HG03442 (cell line): ENCODE data around the gene ADAM33.

Experiments used
- ATAC-seq: cut with Tn5 transposase; IDR thresholded peaks from one replicate; pipeline ENCODE4 v1.9.1; 2021; ENCODE audit warnings: mild to moderate bottlenecking, moderate library complexity; ENCODE audit not compliant: unreplicated experiment

The ADAM33 gene

GRCh38 chr20:3681931-3682781, at the start of gene ADAM33:
ADAM33 (minus strand) TSS chr20:3682010; CDS start chr20:3682004, 6 bp downstream.
- ATAC-seq, result no peak

GRCh38 chr20:3730803-3731672, 49.2 kb upstream of the ADAM33 start:
- ATAC-seq, result no peak

- no peak for ATAC-seq
These were observed 48.2 kb upstream of the ADAM33 start for GRCh38 chr20:3729811-3730540.

- no peak for ATAC-seq
These were observed 47.6 kb upstream of the ADAM33 start for GRCh38 chr20:3729378-3729777.

- no peak for ATAC-seq
These were observed 47.1 kb upstream of the ADAM33 start for GRCh38 chr20:3728876-3729275.

- no peak for ATAC-seq
These were observed 46.5 kb upstream of the ADAM33 start for GRCh38 chr20:3728354-3728753.

GRCh38 chr20:3727401-3728021, 45.7 kb upstream of the ADAM33 start:
- no peak for ATAC-seq

GRCh38 chr20:3724356-3724755, 42.5 kb upstream of the ADAM33 start:
- no peak for ATAC-seq

GRCh38 chr20:3723284-3723683, 41.5 kb upstream of the ADAM33 start:
- ATAC-seq, result no peak

- ATAC-seq, result no peak
These were observed 40.1 kb upstream of the ADAM33 start for GRCh38 chr20:3721912-3722311.

- ATAC-seq, result no peak
These were observed 38.8 kb upstream of the ADAM33 start for GRCh38 chr20:3720626-3721025.

GRCh38 chr20:3720068-3720467, 38.3 kb upstream of the ADAM33 start:
- no peak for ATAC-seq

GRCh38 chr20:3719046-3719445, 37.2 kb upstream of the ADAM33 start:
- ATAC-seq, result no peak

- ATAC-seq, result no peak
These were observed 34.5 kb upstream of the ADAM33 start for GRCh38 chr20:3716195-3716834.

- ATAC-seq, result no peak
These were observed 32.3 kb upstream of the ADAM33 start for GRCh38 chr20:3714092-3714491.

GRCh38 chr20:3712279-3712873, 30.6 kb upstream of the ADAM33 start, which contains the start of gene SIGLEC1:
SIGLEC1 (minus strand) TSS chr20:3712600; CDS start chr20:3707128, 5,472 bp downstream.
- no peak for ATAC-seq

- ATAC-seq, result no peak
These were observed 29.7 kb upstream of the ADAM33 start for GRCh38 chr20:3711484-3711941.

GRCh38 chr20:3710703-3711483, 29.1 kb upstream of the ADAM33 start:
- ATAC-seq, result no peak

- no peak for ATAC-seq
These were observed 28.2 kb upstream of the ADAM33 start for GRCh38 chr20:3710011-3710466.
